SU-DHL-6 (cell line): ENCODE measurements around the gene RAD51B.
"Not testable (repeated sequence)": the region's sequence is repeated elsewhere in the genome, so short reads cannot be mapped to it uniquely, and the experiment has no call there.

Experiments used
- H2AFZ ChIP-seq: fragments of 200-600 bp; sonication (generic); 2 replicates; pipeline ENCODE4 v1.6.1; 2014; ENCODE audit warnings: low read depth, mild to moderate bottlenecking, moderate library complexity, mixed read lengths, antibody characterized with exemption, low read length; ENCODE audit not compliant: severe bottlenecking
- H3F3A ChIP-seq: fragments of 200-600 bp; shearing (Covaris generic); 2 replicates; pipeline ENCODE4 v1.6.0; 2016; ENCODE audit warnings: antibody characterized with exemption, mild to moderate bottlenecking; ENCODE audit not compliant: insufficient read depth
- H3K27ac ChIP-seq: fragments of 200-600 bp; sonication (generic); 2 replicates; pipeline ENCODE4 v1.5.1; 2016; ENCODE audit warnings: low read depth, mild to moderate bottlenecking, low read length, moderate library complexity, mixed read lengths
- H3K27me3 ChIP-seq: fragments of 200-600 bp; sonication (generic), shearing (Covaris generic); 2 replicates; pipeline ENCODE4 v1.6.0; 2014; ENCODE audit warnings: mild to moderate bottlenecking, low read length
- H3K36me3 ChIP-seq: fragments of 200-600 bp; sonication (generic); 2 replicates; pipeline ENCODE4 v1.6.1; 2014; ENCODE audit warnings: mild to moderate bottlenecking, low read length, mixed read lengths
- H3K4me2 ChIP-seq: fragments of 300-600, 200-600 bp; shearing (Covaris generic), sonication (generic); 2 replicates; pipeline ENCODE4 v1.6.0; 2014; ENCODE audit warnings: low read length, low read depth, mild to moderate bottlenecking; ENCODE audit not compliant: poor library complexity, severe bottlenecking
- H3K4me3 ChIP-seq: fragments of 200-600 bp; sonication (generic); 2 replicates; pipeline ENCODE4 v1.5.1; 2014; ENCODE audit warnings: antibody characterized with exemption, low read length, mild to moderate bottlenecking, mixed read lengths; ENCODE audit not compliant: insufficient read depth, poor library complexity, severe bottlenecking
- H3K79me2 ChIP-seq: fragments of 200-600 bp; sonication (generic); 2 replicates; pipeline ENCODE4 v1.6.1; 2014; ENCODE audit warnings: mild to moderate bottlenecking, low read length, moderate library complexity; ENCODE audit not compliant: insufficient read depth
- H3K9ac ChIP-seq: fragments of 200-600 bp; sonication (generic); 2 replicates; pipeline ENCODE4 v1.7.0; 2014; ENCODE audit warnings: mild to moderate bottlenecking, low read length
- H3K9me2 ChIP-seq: fragments of 200-600 bp; sonication (generic); replicated peaks from 2 replicates; pipeline ENCODE4 v1.6.1; 2014; ENCODE audit warnings: low read length; ENCODE audit not compliant: insufficient read depth
- H3K9me3 ChIP-seq: fragments of 200-600 bp; sonication (generic); 2 replicates; pipeline ENCODE4 v1.6.1; 2014; ENCODE audit warnings: low read length, mixed read lengths; ENCODE audit not compliant: insufficient read depth
- H4K20me1 ChIP-seq: fragments of 200-600 bp; sonication (generic); 2 replicates; pipeline ENCODE4 v1.6.1; 2014; ENCODE audit warnings: low read depth, mild to moderate bottlenecking, antibody characterized with exemption, low read length, moderate library complexity, mixed read lengths
- CTCF ChIP-seq: fragments of 200-600 bp; sonication (generic); IDR thresholded peaks from one replicate; pipeline ENCODE4 v1.5.1; 2017; ENCODE audit warnings: antibody characterized with exemption, mild to moderate bottlenecking, low read length, moderate library complexity; ENCODE audit not compliant: insufficient read depth, poor library complexity, severe bottlenecking
- EZH2phosphoT487 ChIP-seq: fragments of 200-600 bp; sonication (generic), shearing (Covaris generic); conservative IDR thresholded peaks from 2 replicates; pipeline ENCODE4 v1.6.1; 2018; ENCODE audit warnings: mild to moderate bottlenecking, antibody characterized with exemption, low read length, moderate library complexity, mixed read lengths

The RAD51B gene

GRCh38 chr14:68020999-68021663 lies 201.6 kb downstream of the RAD51B start:
- H3K79me2 ChIP-seq = no peaks in the 10 kb centered on the region
- H3K27ac ChIP-seq = no peak overlapping the region
- H3K9me2 ChIP-seq = no peaks in the 10 kb centered on the region
- H3F3A ChIP-seq = no peaks in the 10 kb centered on the region
- no peaks in the 10 kb centered on the region for H3K27me3 ChIP-seq
- TF ChIP-seq EZH2phosphoT487 = no peak
- TF ChIP-seq CTCF = no peak
- H3K4me2 ChIP-seq = no peak overlapping the region
- no peaks in the 10 kb centered on the region for H3K9me3 ChIP-seq
- no peaks in the 10 kb centered on the region for H3K36me3 ChIP-seq
- no peak overlapping the region for H3K9ac ChIP-seq
- H2AFZ ChIP-seq = no peak overlapping the region
- no peak overlapping the region for H3K4me3 ChIP-seq
- no peaks in the 10 kb centered on the region for H4K20me1 ChIP-seq

DNA sequence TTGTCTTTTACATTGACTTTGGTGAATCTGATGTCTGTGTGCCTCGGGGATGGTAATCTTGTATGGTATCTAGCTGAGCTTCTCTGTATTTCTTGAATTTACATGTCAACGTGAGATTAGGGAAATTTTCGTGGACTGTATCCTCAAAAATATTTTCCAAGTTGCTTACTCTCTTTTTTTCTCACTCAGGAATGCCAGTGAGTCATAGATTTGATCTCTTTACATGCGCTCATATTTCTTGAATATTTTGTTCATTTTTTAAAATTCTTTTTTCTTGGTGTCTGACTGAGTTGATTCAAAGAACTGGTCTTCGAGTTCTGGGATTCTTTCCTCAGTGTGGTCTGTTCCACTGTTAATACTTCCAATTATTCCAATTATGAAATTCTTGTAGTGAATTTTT lies 207.7 kb downstream of the RAD51B start:
- Histone ChIP-seq H3K9ac (no peak overlapping the region), H3K9me3 (no peaks in the 10 kb centered on the region), H3K9me2 (no peaks in the 10 kb centered on the region), H3K79me2 (no peaks in the 10 kb centered on the region), H3F3A (no peaks in the 10 kb centered on the region), H3K27me3 (no peaks in the 10 kb centered on the region), H2AFZ (no peak overlapping the region), H3K36me3 (no peaks in the 10 kb centered on the region), H3K27ac (no peak overlapping the region), H4K20me1 (no peaks in the 10 kb centered on the region), H3K4me2 (no peak overlapping the region), H3K4me3 (no peak overlapping the region)
- no peak for TF ChIP-seq EZH2phosphoT487
- TF ChIP-seq CTCF = no peak

DNA sequence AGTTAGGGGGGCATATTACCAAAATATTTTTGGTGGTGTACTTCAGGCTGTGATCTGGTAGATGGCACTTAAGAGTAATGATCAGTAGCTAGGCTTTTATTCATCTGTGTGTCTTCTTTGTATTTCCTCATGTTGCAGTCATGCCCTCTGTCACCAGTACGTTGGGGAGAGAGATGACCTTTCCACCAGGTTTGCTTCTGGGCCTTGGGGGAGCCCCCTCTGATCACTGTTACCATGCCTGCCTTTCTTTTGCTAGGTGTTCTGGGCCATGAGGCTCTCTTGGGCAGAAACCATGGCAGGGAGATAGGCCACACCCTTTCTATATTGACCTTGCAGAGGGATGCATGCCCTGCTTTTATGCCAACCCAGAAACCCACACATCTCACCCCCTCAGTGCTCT lies 208.5 kb downstream of the RAD51B start:
- H3K36me3 ChIP-seq = no peaks in the 10 kb centered on the region
- H3K79me2 ChIP-seq = no peaks in the 10 kb centered on the region
- H3K9me3 ChIP-seq = no peaks in the 10 kb centered on the region
- H3K27me3 ChIP-seq = no peaks in the 10 kb centered on the region
- H3K4me3 ChIP-seq = no peak overlapping the region
- no peak overlapping the region for H2AFZ ChIP-seq
- no peak overlapping the region for H3K27ac ChIP-seq
- no peak for TF ChIP-seq EZH2phosphoT487
- no peak for TF ChIP-seq CTCF
- no peaks in the 10 kb centered on the region for H4K20me1 ChIP-seq
- no peaks in the 10 kb centered on the region for H3K9me2 ChIP-seq
- H3K4me2 ChIP-seq = no peak overlapping the region
- no peaks in the 10 kb centered on the region for H3F3A ChIP-seq
- no peak overlapping the region for H3K9ac ChIP-seq

GRCh38 chr14:68031011-68031410 lies 211.4 kb downstream of the RAD51B start:
- not testable (repeated sequence) for H3K27me3 ChIP-seq, H3K79me2 ChIP-seq, H3K9me3 ChIP-seq, H2AFZ ChIP-seq, H3K36me3 ChIP-seq, H3F3A ChIP-seq, H3K27ac ChIP-seq, H3K4me2 ChIP-seq, H3K4me3 ChIP-seq, H4K20me1 ChIP-seq, H3K9ac ChIP-seq, H3K9me2 ChIP-seq
